ENCODE measurements around the gene HIGD2A.

Gene HIGD2A

GRCh38 chr5:176369934-176370711 lies 18.4 kb upstream of the HIGD2A start:
- no peak for DNase-seq

GRCh38 chr5:176371621-176372539 lies 16.7 kb upstream of the HIGD2A start:
- no peak for DNase-seq

GRCh38 chr5:176373100-176373818 lies 15.3 kb upstream of the HIGD2A start:
- no peak for DNase-seq

- no peak for DNase-seq
Measured at GRCh38 chr5:176379881-176380280, 8.7 kb upstream of the HIGD2A start.

- no peak for DNase-seq
Measured at GRCh38 chr5:176381423-176381822, 7.1 kb upstream of the HIGD2A start.

- DNase-seq = no peak
Measured at GRCh38 chr5:176381979-176382378, 6.6 kb upstream of the HIGD2A start.

- DNase-seq = no peak
Measured at GRCh38 chr5:176382721-176383120, 5.8 kb upstream of the HIGD2A start.

GRCh38 chr5:176383248-176383905 lies 5.2 kb upstream of the HIGD2A start:
- no peak for DNase-seq

- DNase-seq = no peak
Measured at GRCh38 chr5:176383961-176384360, 4.6 kb upstream of the HIGD2A start.

- no peak for DNase-seq
Measured at GRCh38 chr5:176384366-176384930, 4.1 kb upstream of the HIGD2A start.

- no peak for DNase-seq
Measured at GRCh38 chr5:176384991-176385390, 3.6 kb upstream of the HIGD2A start.

- DNase-seq = no peak
Measured at GRCh38 chr5:176386491-176386890, 2.1 kb upstream of the HIGD2A start.

- DNase-seq = no peak
Measured at GRCh38 chr5:176387384-176387925, 1.1 kb upstream of the HIGD2A start.

- no peak for DNase-seq
Measured at GRCh38 chr5:176388003-176388443, 528 bp upstream of the HIGD2A start.

GRCh38 chr5:176389135-176390123 lies 878 bp downstream of the HIGD2A start:
- DNase-seq = no peak

GRCh38 chr5:176391479-176391878 lies 2.9 kb downstream of the HIGD2A start:
- DNase-seq = no peak

- DNase-seq = no peak
Measured at GRCh38 chr5:176391999-176392398, 3.4 kb downstream of the HIGD2A start.

GRCh38 chr5:176392526-176392925 lies 4.0 kb downstream of the HIGD2A start:
- no peak for DNase-seq

GRCh38 chr5:176394096-176394495 lies 5.5 kb downstream of the HIGD2A start:
- no peak for DNase-seq

GRCh38 chr5:176394881-176395675 lies 6.5 kb downstream of the HIGD2A start:
- no peak for DNase-seq
